HG03196 (cell line): ENCODE measurements around the gene AMZ1.
A peak's percentile ranks its signal among the peaks of the same experiment; 100 is the strongest.

Source experiments
- ATAC-seq: cut with Tn5 transposase; IDR thresholded peaks from one replicate; pipeline ENCODE4 v1.9.1; 2021; ENCODE audit not compliant: unreplicated experiment

The AMZ1 gene

GRCh38 chr7:2687881-2688318, at the start of gene AMZ1:
TSS of gene AMZ1 (plus strand) at chr7:2688202. CDS start at chr7:2700452, 12,250 bp downstream.
- no peak for ATAC-seq

- ATAC-seq: no peak
Measured at GRCh38 chr7:2638224-2638991, 49.6 kb upstream of the AMZ1 start.

GRCh38 chr7:2639181-2639681, 48.8 kb upstream of the AMZ1 start:
- ATAC-seq: no peak

- ATAC-seq: no peak
Measured at GRCh38 chr7:2639695-2640481, 48.1 kb upstream of the AMZ1 start.

GRCh38 chr7:2640482-2640830, 47.5 kb upstream of the AMZ1 start:
- no peak for ATAC-seq

- ATAC-seq: no peak
Measured at GRCh38 chr7:2640846-2641316, 47.1 kb upstream of the AMZ1 start.

- ATAC-seq: no peak
Measured at GRCh38 chr7:2641406-2642393, 46.3 kb upstream of the AMZ1 start.

- ATAC-seq: no peak
Measured at GRCh38 chr7:2643386-2644219, 44.4 kb upstream of the AMZ1 start.

GRCh38 chr7:2644220-2644561, 43.8 kb upstream of the AMZ1 start:
- ATAC-seq: no peak

GRCh38 chr7:2644562-2645273, 43.3 kb upstream of the AMZ1 start:
- ATAC-seq: peak; percentile 19

GRCh38 chr7:2645274-2645868, 42.6 kb upstream of the AMZ1 start:
- peak; percentile 63 for ATAC-seq

- no peak for ATAC-seq
Measured at GRCh38 chr7:2646336-2646679, 41.7 kb upstream of the AMZ1 start.

- no peak for ATAC-seq
Measured at GRCh38 chr7:2646680-2647571, 41.1 kb upstream of the AMZ1 start.

GRCh38 chr7:2647594-2648172, 40.3 kb upstream of the AMZ1 start:
- ATAC-seq: no peak

GRCh38 chr7:2649139-2649838, 38.7 kb upstream of the AMZ1 start:
- no peak for ATAC-seq

GRCh38 chr7:2649991-2650390, 38.0 kb upstream of the AMZ1 start:
- ATAC-seq: no peak

- ATAC-seq: no peak
Measured at GRCh38 chr7:2650451-2650850, 37.6 kb upstream of the AMZ1 start.
